Gastrocnemius medialis (tissue), 4 donors: ENCODE data around the gene ATXN7L1.

Experiments
- CTCF ChIP-seq, 5 experiments: fragments of 450-650 bp in 3 of 5; fragments of 200-600 bp in 2 of 5; sonication (generic) in 2 of 5; IDR thresholded peaks in 4 of 5; conservative IDR thresholded peaks in 1 of 5; 1 replicate in 4 of 5; 2 replicates in 1 of 5; pipeline ENCODE4 v1.5.1; 2016 to 2019; ENCODE audit warnings: antibody characterized with exemption in 5 of 5, mild to moderate bottlenecking in 3 of 5, moderate library complexity in 3 of 5
- POLR2A ChIP-seq, 2 donors: fragments of 450-650 bp; IDR thresholded peaks; one replicate each; pipeline ENCODE4 v1.6.1; 2017; ENCODE audit warnings: antibody characterized with exemption in 2 of 2, mild to moderate bottlenecking in 2 of 2, moderate library complexity in 2 of 2

GRCh38 chr7:105885387-105886111 lies 9.2 kb upstream of the ATXN7L1 start:
- TF ChIP-seq CTCF (IDR thresholded peaks at IDR 0.05 in 4 of 5, conservative IDR thresholded peaks at IDR 0.05 in 1 of 5) (no peak), POLR2A (IDR thresholded peaks at IDR 0.05) (no peak)
